Measurements from ENCODE around the gene COPS7B. TPM values are rescaled to one million over a fixed set of nuclear protein-coding genes. Genes with fewer than 3 reads are reported as not detected.
A peak's percentile ranks its signal among the peaks of the same experiment; 100 is the strongest.
"Not testable (repeated sequence)": the region's sequence is repeated elsewhere in the genome, so short reads cannot be mapped to it uniquely, and the experiment has no call there.

The COPS7B gene
- total and polyA plus RNA-seq, 2 of the 8 experiments (the other 6 are each of a cell fraction or from before 2014, with no cell fraction given): 62.2 to 72.1 TPM

DNA sequence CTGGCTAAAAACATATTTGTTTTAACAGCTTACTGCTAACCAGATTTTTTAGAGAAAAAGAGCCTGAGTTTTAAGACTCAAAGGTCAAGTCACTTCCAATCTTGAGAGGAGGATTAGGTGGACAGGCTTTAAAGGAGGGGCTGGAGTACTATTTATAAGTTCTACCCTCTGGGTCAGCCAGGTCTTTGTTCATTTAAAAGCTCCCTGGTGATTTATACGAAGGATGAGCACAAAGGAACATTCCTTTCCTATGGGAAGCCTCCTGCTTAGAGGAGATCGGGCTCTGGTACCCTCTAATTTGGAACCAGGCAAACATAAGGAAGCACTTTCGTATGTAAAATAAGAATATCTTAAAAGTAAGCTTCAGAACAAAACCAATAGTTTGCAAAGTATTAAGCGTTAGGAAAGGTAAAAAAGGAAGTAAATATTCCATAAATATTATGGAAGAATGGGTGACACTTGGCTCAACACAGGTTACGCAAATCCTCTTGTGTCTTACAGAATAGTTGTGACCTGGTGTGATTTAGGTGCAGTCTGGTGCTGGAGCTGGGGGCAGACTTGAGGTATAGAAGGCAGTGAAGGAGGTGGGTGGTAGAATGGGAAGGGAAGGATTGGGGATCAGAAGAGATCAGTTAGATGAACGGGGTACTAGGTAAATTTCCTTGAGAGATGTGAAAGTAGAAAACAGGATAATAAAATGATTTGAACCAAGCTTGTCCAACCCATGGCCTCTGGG lies 40.8 kb upstream of the COPS7B start (continued):
- TF ChIP-seq, protein P1, sequence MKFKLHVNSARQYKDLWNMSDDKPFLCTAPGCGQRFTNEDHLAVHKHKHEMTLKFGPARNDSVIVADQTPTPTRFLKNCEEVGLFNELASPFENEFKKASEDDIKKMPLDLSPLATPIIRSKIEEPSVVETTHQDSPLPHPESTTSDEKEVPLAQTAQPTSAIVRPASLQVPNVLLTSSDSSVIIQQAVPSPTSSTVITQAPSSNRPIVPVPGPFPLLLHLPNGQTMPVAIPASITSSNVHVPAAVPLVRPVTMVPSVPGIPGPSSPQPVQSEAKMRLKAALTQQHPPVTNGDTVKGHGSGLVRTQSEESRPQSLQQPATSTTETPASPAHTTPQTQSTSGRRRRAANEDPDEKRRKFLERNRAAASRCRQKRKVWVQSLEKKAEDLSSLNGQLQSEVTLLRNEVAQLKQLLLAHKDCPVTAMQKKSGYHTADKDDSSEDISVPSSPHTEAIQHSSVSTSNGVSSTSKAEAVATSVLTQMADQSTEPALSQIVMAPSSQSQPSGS (IDR thresholded peaks at IDR 0.05; ENCODE audit: low read length): no peak
- TF ChIP-seq RAD21 (IDR thresholded peaks at IDR 0.05 in 1 of 2, conservative IDR thresholded peaks at IDR 0.05 in 1 of 2; ENCODE audit: low read depth in 2 of 2, low read length in 2 of 2): no peak
- no peak for TF ChIP-seq SUZ12 (IDR thresholded peaks at IDR 0.05; ENCODE audit: low read length)
- TF ChIP-seq ASH2L (IDR thresholded peaks at IDR 0.05; ENCODE audit: low read length): no peak
- TF ChIP-seq SP4 (IDR thresholded peaks at IDR 0.05; ENCODE audit: low read length): no peak
- no peak for TF ChIP-seq MAFK (IDR thresholded peaks at IDR 0.05; ENCODE audit: low read depth, low read length)

DNA sequence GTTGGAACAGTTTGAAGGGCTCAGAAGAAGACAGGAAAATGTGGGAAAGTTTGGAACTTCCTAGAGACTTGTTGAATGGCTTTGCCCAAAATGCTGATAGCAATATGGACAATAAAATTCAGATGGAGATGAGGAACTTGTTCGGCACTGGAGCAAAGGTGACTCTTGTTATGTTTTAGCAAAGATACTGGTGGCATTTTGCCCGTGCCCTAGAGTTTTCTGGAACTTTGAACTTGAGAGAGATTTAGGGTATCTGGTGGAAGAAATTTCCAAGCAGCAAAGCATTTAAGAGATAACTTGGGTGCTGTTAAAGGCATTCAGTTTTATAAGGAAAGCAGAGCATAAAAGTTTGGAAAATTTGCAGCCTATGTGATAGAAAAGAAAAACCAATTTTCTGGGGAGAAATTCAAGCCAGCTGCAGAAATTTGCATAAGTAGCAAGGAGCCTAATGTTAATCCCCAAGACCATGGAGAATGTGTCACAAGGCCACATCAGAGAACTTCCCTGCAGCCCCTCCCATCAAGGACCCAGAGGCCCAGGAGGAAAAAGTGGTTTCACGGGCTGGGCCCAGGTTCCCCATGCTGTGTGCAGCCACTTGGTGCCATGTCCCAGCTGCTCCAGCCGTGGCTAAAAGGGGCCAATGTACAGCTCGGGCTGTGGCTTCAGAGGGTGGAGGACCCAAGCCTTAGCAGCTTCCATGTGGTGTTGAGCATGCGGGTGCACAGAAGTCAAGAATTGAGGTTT lies 37.9 kb upstream of the COPS7B start:
- Histone ChIP-seq H3K4me1 (replicated peaks in 1 of 4; ENCODE audit: control insufficient read depth in 3 of 4, insufficient read depth in 4 of 4, low read length in 3 of 4) (peaks cover 4 to 11% (median 7%) of the 10 kb centered on the region in 4 experiments; a peak in 4 of 7 replicates), H3K18ac (ENCODE audit: extremely low read depth, low read length) (peak overlapping the region; percentile 19; the same call in 1 of the 2 replicates), H4K8ac (ENCODE audit: extremely low read depth, insufficient read depth, low read length) (peak overlapping the region; percentile 51; the same call in 1 of the 2 replicates)
- H2BK15ac ChIP-seq (ENCODE audit: low read length); H3K79me2 ChIP-seq (ENCODE audit: control insufficient read depth in 1 of 2, insufficient read depth in 2 of 2, low read length in 2 of 2); H3K36me3 ChIP-seq (ENCODE audit: control insufficient read depth in 2 of 4, insufficient read depth in 4 of 4, low read length in 3 of 4); H2AFZ ChIP-seq (ENCODE audit: low read length); H4K20me1 ChIP-seq (replicated peaks in 1 of 2; ENCODE audit: control insufficient read depth in 1 of 2, insufficient read depth in 2 of 2, low read length in 2 of 2); H3K4me3 ChIP-seq (ENCODE audit: extremely low read depth in 1 of 4, insufficient read depth in 2 of 4, low read depth in 3 of 4, low read length in 4 of 4); H3K23ac ChIP-seq (ENCODE audit: insufficient read length); H2BK5ac ChIP-seq (ENCODE audit: low read depth, low read length); DNase-seq (ENCODE audit: low read depth in 1 of 2, low spot score in 2 of 2); H3K23me2 ChIP-seq (ENCODE audit: low read depth, low read length); H3K4me2 ChIP-seq (ENCODE audit: insufficient read depth in 1 of 2, low read depth in 2 of 2, low read length in 2 of 2); H3K9ac ChIP-seq (replicated peaks in 1 of 4; ENCODE audit: extremely low read depth in 1 of 4, low read depth in 3 of 4, low read length in 3 of 4); H4K91ac ChIP-seq (replicated peaks; ENCODE audit: insufficient read length, low read length); H2AK5ac ChIP-seq (ENCODE audit: low read depth, low read length); H3K9me3 ChIP-seq (ENCODE audit: insufficient read depth in 2 of 2, low read depth in 1 of 2, low read length in 1 of 2); H2BK12ac ChIP-seq (ENCODE audit: low read depth, low read length); H3K14ac ChIP-seq (ENCODE audit: insufficient read length); FAIRE-seq; H3K4ac ChIP-seq (replicated peaks; ENCODE audit: insufficient read length, low read depth, low read length); H3K27ac ChIP-seq (ENCODE audit: low read depth, low read length); H2BK20ac ChIP-seq (ENCODE audit: low read length); H2BK120ac ChIP-seq (replicated peaks; ENCODE audit: low read depth, low read length); H3K79me1 ChIP-seq (ENCODE audit: low read depth, low read length); H3K56ac ChIP-seq (replicated peaks; ENCODE audit: insufficient read length, low read depth, low read length); H4K5ac ChIP-seq (ENCODE audit: insufficient read length, low read depth, low read length); H3K27me3 ChIP-seq (replicated peaks in 1 of 4; ENCODE audit: control insufficient read depth in 3 of 4, extremely low read depth in 1 of 4, insufficient read depth in 3 of 4, low read length in 3 of 4): not testable (repeated sequence)
- ChIA-PET POLR2A (ENCODE audit: partially characterized antibody) (interaction anchor here (1.0 to 1.5 kb wide), 3 partner anchors 15 to 76 kb away, joined by 3 to 4 read pairs (median 3); no protein-coding TSS in a partner anchor), CTCF (ENCODE audit: partially characterized antibody) (interaction anchor here (0.7 kb wide), 1 partner anchor 11 kb away, joined by 4 read pairs; no protein-coding TSS in a partner anchor)
- WGBS, 2 experiments (ENCODE audit: extremely low coverage in 1 of 2, insufficient coverage in 1 of 2, insufficient read length in 1 of 2, insufficient replicate concordance in 2 of 2, low coverage in 1 of 2, low lambda C conversion rate in 2 of 2, missing lambda C conversion rate in 1 of 2): 88% methylated on average over 6 of the region's 6 CpGs; no CpG with 5 or more reads in 1 of the 2 experiments

Measured in H1 (cell line).